Karpas-422 (cell line): ENCODE measurements around the gene TRMT61B. TPM values are rescaled to one million over a fixed set of nuclear protein-coding genes. Genes with fewer than 3 reads are reported as not detected.

Experiments
- DNase-seq: peaks from one replicate; pipeline ENCODE4 v3.0.0-alpha.2; 2015
- H2AFZ ChIP-seq: fragments of 200-600 bp; sonication (generic); 2 replicates; pipeline ENCODE4 v1.6.1; 2014; ENCODE audit warnings: antibody characterized with exemption, low read length, mixed read lengths
- H3K27ac ChIP-seq: fragments of 200-600 bp; sonication (generic); 2 replicates; pipeline ENCODE4 v1.5.1; 2014; ENCODE audit warnings: mild to moderate bottlenecking, low read length, moderate library complexity
- H3K27me3 ChIP-seq: fragments of 200-600 bp; sonication (generic); 2 replicates; pipeline ENCODE4 v1.6.1; 2014; ENCODE audit warnings: low read length, mixed read lengths
- H3K36me3 ChIP-seq: fragments of 200-600 bp; sonication (generic); 2 replicates; pipeline ENCODE4 v1.6.1; 2014; ENCODE audit warnings: low read length, mixed read lengths; ENCODE audit not compliant: insufficient read depth
- H3K4me1 ChIP-seq: fragments of 200-600 bp; sonication (generic); 2 replicates; pipeline ENCODE4 v1.6.1; 2014; ENCODE audit warnings: mild to moderate bottlenecking, low read length, mixed read lengths
- H3K4me2 ChIP-seq: fragments of 200-600 bp; sonication (generic); 2 replicates; pipeline ENCODE4 v1.6.1; 2014; ENCODE audit warnings: low read length, low read depth, mild to moderate bottlenecking; ENCODE audit not compliant: poor library complexity, severe bottlenecking
- H3K4me3 ChIP-seq: fragments of 200-600 bp; sonication (generic); 2 replicates; pipeline ENCODE4 v1.5.1; 2014; ENCODE audit warnings: mild to moderate bottlenecking, antibody characterized with exemption, low read length, mixed read lengths
- H3K79me2 ChIP-seq: fragments of 200-600 bp; sonication (generic); 2 replicates; pipeline ENCODE4 v1.6.1; 2014; ENCODE audit warnings: mild to moderate bottlenecking, low read length, mixed read lengths
- H3K9ac ChIP-seq: fragments of 200-600 bp; sonication (generic); 2 replicates; pipeline ENCODE4 v1.6.0; 2014; ENCODE audit warnings: low read length
- H3K9me2 ChIP-seq: fragments of 200-600 bp; sonication (generic), shearing (Covaris generic); replicated peaks from 2 replicates; pipeline ENCODE4 v1.6.0; 2014; ENCODE audit warnings: mild to moderate bottlenecking, low read length, moderate library complexity; ENCODE audit not compliant: insufficient read depth
- H3K9me3 ChIP-seq: fragments of 300-700, 200-600 bp; sonication (generic); 2 replicates; pipeline ENCODE4 v1.6.1; 2014; ENCODE audit warnings: low read length, mixed read lengths
- H4K20me1 ChIP-seq: fragments of 200-600 bp; sonication (generic); 2 replicates; pipeline ENCODE4 v1.6.1; 2014; ENCODE audit warnings: mild to moderate bottlenecking, antibody characterized with exemption, low read length, low read depth; ENCODE audit not compliant: insufficient read depth
- total RNA-seq: library from RNA; depleted of rRNA; stranded (reverse); fragments of >200 nt; shearing (Covaris generic); gene quantifications from 2 replicates; pipeline ENCODE4 v1.2.3, GENCODE V29; 2014; ENCODE audit warnings: low replicate concordance; rRNA removed

TRMT61B gene
- total RNA-seq, result 14.8 and 23.1 TPM in 2 replicates

DNA sequence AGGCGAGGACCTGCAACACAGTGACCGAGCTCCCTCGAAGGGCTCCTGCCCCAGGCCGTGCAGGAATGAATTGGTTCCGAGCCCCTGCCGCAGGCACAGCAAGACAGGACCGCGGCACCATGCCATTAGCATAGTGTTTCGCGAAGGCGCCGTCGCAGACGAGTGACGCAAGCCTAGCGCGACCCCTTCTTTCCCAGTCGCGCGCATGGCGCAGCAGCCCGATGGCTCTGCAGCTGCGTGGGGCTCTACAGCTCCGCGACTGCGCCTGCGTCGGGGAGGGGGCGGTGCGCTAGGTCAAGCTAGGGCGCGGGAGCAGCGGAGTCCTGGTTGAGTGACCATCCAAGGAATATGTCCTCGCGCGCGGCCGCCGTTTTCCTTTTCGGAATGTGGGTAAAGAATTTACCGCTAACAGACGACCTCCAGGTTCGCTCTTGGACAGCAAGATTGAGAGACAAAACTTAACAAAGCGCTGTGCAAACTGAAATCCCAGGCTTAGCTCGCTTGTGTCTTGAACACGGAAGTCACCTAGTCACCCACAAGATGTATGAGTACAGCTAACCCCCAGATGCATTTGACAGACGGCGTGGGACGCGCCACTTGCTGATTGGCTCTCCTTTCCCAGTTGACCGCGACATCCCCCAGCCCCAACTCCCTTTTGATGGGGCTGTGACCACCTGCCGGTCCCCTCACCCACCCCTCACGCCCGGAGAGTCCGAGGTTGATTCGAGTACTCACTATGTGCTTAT lies at the start of gene TRMT61B:
TRMT61B (minus strand) TSS at position 164 of the 746 bp plus-strand sequence; CDS start at position 132, 32 bp downstream.
- peak within 1 kb of the TSS; percentile 10; the same call in 1 of the 2 replicates for H3K27ac ChIP-seq
- H3K9ac ChIP-seq, result peak within 1 kb of the TSS; percentile 81
- H3K9me2 ChIP-seq, result no peaks in the 10 kb centered on the region
- peak within 1 kb of the TSS; percentile 85 for H3K4me3 ChIP-seq
- peaks cover 43% of the 10 kb centered on the region for H3K79me2 ChIP-seq
- H3K27me3 ChIP-seq, result no peaks in the 10 kb centered on the region
- peaks cover 23% of the 10 kb centered on the region for H3K4me1 ChIP-seq
- no peaks in the 10 kb centered on the region for H3K9me3 ChIP-seq
- no peaks in the 10 kb centered on the region for H3K36me3 ChIP-seq
- H3K4me2 ChIP-seq, result peak within 1 kb of the TSS; percentile 89
- H4K20me1 ChIP-seq, result no peaks in the 10 kb centered on the region; the same call in 1 of the 2 replicates
- H2AFZ ChIP-seq, result peak within 1 kb of the TSS; percentile 87
- peak; percentile 98 for DNase-seq

DNA sequence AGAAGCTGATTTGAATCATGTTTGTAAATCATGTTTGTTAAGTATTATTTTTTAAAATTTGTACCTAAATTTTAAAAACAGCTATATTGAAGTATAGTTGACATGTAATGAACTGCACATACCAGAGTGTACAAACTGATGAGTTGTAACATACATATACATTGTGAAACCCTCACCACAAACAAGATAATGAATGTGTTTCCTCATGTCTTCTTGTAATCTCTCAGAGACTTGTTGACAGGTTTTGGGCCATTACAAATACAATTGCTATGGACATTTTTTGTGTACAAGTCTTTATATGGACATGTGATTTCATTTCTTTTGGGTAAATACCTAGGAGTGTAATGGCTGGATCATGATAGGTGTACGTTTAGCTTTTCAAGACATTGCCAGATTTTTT lies 45.8 kb upstream of the TRMT61B start:
- H3K9ac ChIP-seq, result no peak overlapping the region
- H3K4me1 ChIP-seq, result no peaks in the 10 kb centered on the region
- no peak for DNase-seq
- peaks cover 56% of the 10 kb centered on the region for H4K20me1 ChIP-seq
- peaks cover 65% of the 10 kb centered on the region for H3K36me3 ChIP-seq
- no peak overlapping the region for H2AFZ ChIP-seq
- H3K9me2 ChIP-seq, result no peaks in the 10 kb centered on the region
- peaks cover 81% of the 10 kb centered on the region for H3K79me2 ChIP-seq
- H3K27me3 ChIP-seq, result no peaks in the 10 kb centered on the region
- H3K4me3 ChIP-seq, result no peak overlapping the region
- no peaks in the 10 kb centered on the region for H3K9me3 ChIP-seq
- H3K27ac ChIP-seq, result no peak overlapping the region
- no peak overlapping the region for H3K4me2 ChIP-seq

DNA sequence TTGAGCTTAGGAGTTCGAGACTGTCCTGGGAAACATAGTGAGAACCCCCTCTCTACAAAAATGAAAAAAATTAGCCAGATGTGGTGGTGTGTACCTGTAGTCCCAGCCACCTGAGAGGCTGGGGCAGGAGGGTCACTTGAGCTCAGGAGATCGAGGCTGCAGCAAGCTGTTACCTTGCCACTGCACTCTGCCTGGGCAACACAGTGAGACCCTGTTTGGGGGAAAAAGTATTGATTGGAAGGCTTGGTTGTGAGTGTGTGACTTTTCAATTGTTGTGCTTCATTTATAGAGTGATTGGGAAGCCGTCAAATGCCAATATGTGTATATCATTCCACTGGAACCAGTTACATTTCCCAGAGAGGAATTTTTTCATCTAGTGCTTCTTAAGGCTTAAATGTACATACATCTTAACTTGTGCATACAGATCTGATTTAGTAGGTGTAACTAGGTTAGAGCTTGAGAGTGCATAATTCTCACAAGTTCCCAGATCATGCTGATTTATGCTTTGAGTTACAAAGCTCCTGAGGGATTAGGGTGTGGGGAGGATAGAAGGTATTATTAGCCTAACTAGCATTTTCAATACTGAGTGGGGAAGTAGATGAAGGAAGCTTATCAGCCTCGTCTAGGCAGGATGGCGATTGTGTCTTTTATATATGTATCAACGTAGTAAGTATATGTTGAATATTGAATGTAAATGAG lies 39.7 kb upstream of the TRMT61B start:
- H3K79me2 ChIP-seq, result peaks cover 88% of the 10 kb centered on the region
- H3K4me3 ChIP-seq, result no peak overlapping the region
- H3K4me1 ChIP-seq, result no peaks in the 10 kb centered on the region
- no peak overlapping the region for H2AFZ ChIP-seq
- H3K36me3 ChIP-seq, result peaks cover 63% of the 10 kb centered on the region
- no peak overlapping the region for H3K9ac ChIP-seq
- H3K27ac ChIP-seq, result no peak overlapping the region
- H3K9me2 ChIP-seq, result no peaks in the 10 kb centered on the region
- H3K27me3 ChIP-seq, result no peaks in the 10 kb centered on the region
- no peaks in the 10 kb centered on the region for H3K9me3 ChIP-seq
- H3K4me2 ChIP-seq, result no peak overlapping the region
- no peak for DNase-seq
- H4K20me1 ChIP-seq, result peaks cover 44% of the 10 kb centered on the region

DNA sequence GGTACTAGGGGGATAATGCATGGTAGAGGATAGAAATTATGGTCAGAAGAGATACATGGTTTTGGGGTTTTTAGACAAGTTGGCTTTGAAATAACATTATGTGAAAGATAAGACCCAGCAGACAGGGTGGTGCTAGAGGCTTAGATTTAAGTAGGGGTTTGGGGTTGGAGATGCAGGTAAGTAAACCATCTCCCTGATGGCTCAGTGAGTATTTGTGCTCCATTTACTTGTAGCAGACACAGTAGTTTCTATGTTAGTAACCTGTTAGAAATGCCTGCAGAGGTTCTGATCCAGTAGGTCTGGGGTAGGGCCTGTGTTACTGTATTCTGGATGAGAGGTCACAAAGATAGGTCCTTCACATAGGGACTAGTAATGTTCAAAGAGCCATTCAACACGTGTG lies 38.1 kb upstream of the TRMT61B start:
- H3K36me3 ChIP-seq, result peaks cover 68% of the 10 kb centered on the region
- H3K27ac ChIP-seq, result no peak overlapping the region
- H3K4me3 ChIP-seq, result no peak overlapping the region
- no peak overlapping the region for H3K4me2 ChIP-seq
- no peaks in the 10 kb centered on the region for H3K27me3 ChIP-seq
- H3K9me3 ChIP-seq, result no peaks in the 10 kb centered on the region
- H2AFZ ChIP-seq, result no peak overlapping the region
- H3K9me2 ChIP-seq, result no peaks in the 10 kb centered on the region
- DNase-seq, result no peak
- H3K9ac ChIP-seq, result no peak overlapping the region
- no peaks in the 10 kb centered on the region for H3K4me1 ChIP-seq
- H3K79me2 ChIP-seq, result peaks cover 91% of the 10 kb centered on the region
- peaks cover 46% of the 10 kb centered on the region for H4K20me1 ChIP-seq

DNA sequence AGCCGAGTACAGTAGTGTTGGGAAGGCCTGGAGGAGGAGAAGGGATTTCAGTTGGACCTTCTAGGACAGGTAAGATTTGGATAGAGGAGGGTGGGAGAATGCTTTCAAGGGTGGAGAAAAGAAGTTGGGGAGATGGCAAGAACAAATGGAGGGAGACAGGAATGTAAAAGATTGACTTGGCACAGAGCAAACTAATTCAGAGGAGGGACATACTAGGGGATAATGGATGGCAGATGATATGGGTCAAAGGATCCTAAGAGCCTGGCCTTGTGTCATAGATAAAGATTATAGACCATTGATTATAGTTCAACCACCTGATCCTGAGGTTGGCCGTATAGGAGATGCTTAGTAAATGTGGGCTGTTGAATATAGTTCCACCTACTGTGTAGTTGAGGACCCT lies 36.7 kb upstream of the TRMT61B start:
- Histone ChIP-seq H3K79me2 (peaks cover 95% of the 10 kb centered on the region), H3K9me3 (no peaks in the 10 kb centered on the region), H4K20me1 (peaks cover 52% of the 10 kb centered on the region), H3K9ac (no peak overlapping the region), H3K4me3 (no peak overlapping the region), H3K36me3 (peaks cover 74% of the 10 kb centered on the region; the same call in 1 of the 2 replicates), H3K27ac (no peak overlapping the region), H3K27me3 (no peaks in the 10 kb centered on the region), H3K9me2 (no peaks in the 10 kb centered on the region), H3K4me1 (no peaks in the 10 kb centered on the region), H3K4me2 (no peak overlapping the region), H2AFZ (no peak overlapping the region)
- no peak for DNase-seq

DNA sequence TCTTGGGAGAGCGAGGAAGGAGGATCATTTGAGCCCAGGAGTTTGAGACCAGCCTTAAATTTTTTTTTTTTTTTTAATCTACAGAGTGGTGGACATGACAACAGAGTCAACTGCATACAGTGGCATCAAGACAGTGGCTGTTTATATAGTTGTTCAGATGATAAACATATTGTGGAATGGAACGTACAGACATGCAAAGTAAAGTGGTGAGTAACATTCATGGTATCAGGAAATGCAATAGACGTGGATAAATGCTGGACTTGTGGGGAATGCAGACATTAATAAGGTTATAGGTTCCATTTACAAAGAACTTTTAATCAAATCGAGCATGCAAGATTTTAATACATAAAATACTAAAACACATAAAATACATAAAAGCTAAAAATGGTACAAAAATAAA lies 36.3 kb upstream of the TRMT61B start:
- no peaks in the 10 kb centered on the region for H3K4me1 ChIP-seq
- H3K9me3 ChIP-seq, result no peaks in the 10 kb centered on the region
- peaks cover 53% of the 10 kb centered on the region for H4K20me1 ChIP-seq
- no peak overlapping the region for H3K4me2 ChIP-seq
- H3K9me2 ChIP-seq, result no peaks in the 10 kb centered on the region
- H3K9ac ChIP-seq, result no peak overlapping the region
- H3K36me3 ChIP-seq, result peaks cover 76% of the 10 kb centered on the region; the same call in 1 of the 2 replicates
- no peak overlapping the region for H3K4me3 ChIP-seq
- H3K27ac ChIP-seq, result no peak overlapping the region
- no peak overlapping the region for H2AFZ ChIP-seq
- no peak for DNase-seq
- peaks cover 95% of the 10 kb centered on the region for H3K79me2 ChIP-seq
- no peaks in the 10 kb centered on the region for H3K27me3 ChIP-seq

DNA sequence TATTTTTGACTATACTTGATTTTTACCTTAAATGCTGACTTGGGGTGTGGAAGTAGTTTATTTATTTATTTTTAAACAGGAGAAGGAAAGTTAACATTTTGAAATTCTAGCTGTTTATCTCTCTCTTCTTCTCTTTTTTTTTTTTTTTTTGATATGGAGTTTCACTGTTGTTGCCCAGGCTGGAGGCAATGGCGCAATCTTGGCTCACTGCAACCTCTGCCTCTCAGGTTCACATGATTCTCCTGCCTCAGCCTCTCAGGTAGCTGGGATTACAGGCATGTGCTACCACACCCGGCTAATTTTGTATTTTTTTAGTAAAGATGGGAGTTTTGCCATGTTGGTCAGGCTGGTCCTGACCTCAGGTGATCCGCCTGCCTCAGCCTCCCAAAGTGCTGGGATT lies 35.4 kb upstream of the TRMT61B start:
- Histone ChIP-seq H3K36me3 (peaks cover 84% of the 10 kb centered on the region; the same call in 1 of the 2 replicates), H3K27ac (no peak overlapping the region), H4K20me1 (peaks cover 62% of the 10 kb centered on the region), H3K79me2 (peaks cover 98% of the 10 kb centered on the region), H3K4me3 (no peak overlapping the region), H3K4me1 (no peaks in the 10 kb centered on the region), H3K4me2 (no peak overlapping the region), H3K27me3 (no peaks in the 10 kb centered on the region), H3K9me2 (no peaks in the 10 kb centered on the region), H2AFZ (no peak overlapping the region), H3K9me3 (no peaks in the 10 kb centered on the region), H3K9ac (no peak overlapping the region)
- no peak for DNase-seq

DNA sequence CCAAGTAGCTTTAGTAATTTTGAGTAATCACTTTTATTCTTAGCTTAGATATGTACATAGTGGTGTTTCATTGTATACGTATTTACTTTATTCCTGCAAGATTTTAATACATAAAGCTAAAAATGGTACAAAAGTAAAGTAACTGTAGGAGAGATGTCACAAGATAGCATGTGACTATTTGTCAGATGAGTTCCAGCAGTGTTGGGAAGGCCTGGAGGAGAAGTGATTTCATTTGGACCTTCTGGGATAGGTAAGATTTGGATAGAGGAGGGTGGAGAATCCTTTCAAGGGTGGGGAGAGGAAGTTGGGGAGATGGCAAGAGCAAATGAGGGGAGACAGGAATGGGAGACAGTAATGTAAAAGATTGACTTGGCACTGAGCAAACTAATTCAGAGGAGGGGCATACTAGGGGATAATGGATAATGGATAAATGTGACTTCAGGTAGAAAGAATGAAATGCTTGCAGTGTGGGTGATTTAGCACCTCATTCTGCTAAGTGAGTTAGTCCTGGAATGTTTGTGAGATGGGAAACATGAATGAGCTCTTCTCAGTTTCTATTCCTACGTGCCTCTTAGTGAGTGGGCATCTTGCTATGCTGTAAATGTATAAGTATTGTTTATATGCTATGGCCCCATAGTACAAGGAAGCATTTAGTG lies 34.8 kb upstream of the TRMT61B start:
- no peak overlapping the region for H2AFZ ChIP-seq
- H3K27ac ChIP-seq, result no peak overlapping the region
- H3K36me3 ChIP-seq, result peaks cover 82% of the 10 kb centered on the region; the same call in 1 of the 2 replicates

More for the DNA sequence above, 34.8 kb upstream of the TRMT61B start:
- no peak for DNase-seq
- Histone ChIP-seq H3K9ac (no peak overlapping the region), H3K79me2 (peaks cover 99% of the 10 kb centered on the region), H3K27me3 (no peaks in the 10 kb centered on the region), H4K20me1 (peaks cover 65% of the 10 kb centered on the region), H3K4me3 (no peak overlapping the region), H3K9me2 (no peaks in the 10 kb centered on the region), H3K9me3 (no peaks in the 10 kb centered on the region), H3K4me1 (peaks cover under 1% of the 10 kb centered on the region; the same call in 1 of the 2 replicates), H3K4me2 (no peak overlapping the region)
